NK-92 (cell line): ENCODE results near the gene VWA7.

ENCODE experiments used
- DNase-seq: peaks from one replicate; lab custom pipeline; 2025; ENCODE audit not compliant: unreplicated experiment; lab: John Stamatoyannopoulos, UW

VWA7 gene

DNA sequence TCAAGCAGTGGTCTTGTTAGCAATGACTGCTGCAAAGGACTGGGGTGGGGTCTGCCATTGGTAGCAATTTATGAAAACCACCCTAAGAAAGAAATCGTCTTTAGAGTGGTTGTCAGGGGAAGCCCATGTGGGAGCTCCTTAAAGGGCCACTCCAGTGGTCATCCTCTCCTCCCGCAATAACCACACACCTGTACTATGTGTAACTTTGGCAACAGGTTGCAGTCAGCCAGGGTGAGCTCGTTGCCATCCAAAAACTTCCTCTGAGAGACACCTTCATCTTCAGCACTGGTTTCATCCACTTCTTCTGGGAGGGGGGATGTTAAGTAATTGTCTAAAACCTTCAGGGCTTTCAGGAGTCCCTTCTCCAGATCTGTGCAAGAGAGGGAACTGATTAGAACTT, 45.1 kb downstream of the VWA7 start:
- DNase-seq = no peak

DNA sequence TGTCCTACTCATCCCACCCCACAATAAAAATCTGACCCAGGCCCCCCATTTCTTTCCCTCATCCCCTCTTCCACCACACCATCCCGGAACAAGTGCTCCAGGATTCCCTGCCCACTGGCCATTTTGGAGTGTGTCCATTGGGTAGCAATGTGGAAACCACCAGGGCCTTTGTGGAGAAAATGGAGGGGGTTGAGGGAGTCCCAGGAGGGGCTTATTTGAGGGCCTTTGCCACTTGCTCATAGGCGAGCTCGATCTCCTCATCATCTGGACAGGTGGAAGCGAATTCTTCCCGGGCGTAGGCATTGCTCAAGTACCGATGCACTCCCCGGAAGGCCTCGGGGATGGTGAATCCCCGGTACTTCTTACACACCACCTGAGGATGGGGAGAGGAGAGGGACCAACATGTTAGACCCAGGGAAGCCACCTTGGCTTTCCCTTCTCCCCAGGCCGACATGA, 46.5 kb downstream of the VWA7 start:
- DNase-seq = no peak

DNA sequence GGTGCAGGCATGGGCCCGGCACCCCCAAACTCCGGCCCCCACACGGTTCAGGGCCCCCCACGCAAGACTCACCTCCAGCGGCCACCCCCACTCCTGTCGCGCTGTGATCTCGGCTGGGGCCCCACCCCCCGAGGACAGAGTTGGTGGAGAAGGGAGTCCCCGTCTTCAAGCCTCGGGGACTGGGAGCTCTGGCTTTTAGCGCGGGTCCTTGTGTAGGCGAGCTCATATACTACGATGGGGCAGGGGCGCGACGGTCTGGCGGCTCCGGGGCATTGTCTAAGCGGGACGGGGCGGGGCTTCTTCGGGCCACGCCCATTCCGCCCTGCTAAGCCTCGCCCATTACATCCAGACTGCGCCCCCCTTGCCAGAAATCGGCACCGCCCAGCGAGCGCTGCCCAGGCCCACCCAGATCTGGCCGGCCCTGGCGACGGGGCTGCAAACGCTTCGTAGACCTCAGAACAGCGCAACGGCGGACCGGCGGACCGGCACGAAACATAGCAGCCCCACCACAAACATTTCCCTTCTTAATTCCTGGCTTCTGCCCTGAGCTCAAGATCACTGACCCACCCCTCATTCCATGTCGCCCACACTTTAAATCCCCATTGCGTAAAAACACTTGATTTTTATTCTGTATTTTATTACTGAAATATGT, 47.0 kb downstream of the VWA7 start:
- DNase-seq = no peak

DNA sequence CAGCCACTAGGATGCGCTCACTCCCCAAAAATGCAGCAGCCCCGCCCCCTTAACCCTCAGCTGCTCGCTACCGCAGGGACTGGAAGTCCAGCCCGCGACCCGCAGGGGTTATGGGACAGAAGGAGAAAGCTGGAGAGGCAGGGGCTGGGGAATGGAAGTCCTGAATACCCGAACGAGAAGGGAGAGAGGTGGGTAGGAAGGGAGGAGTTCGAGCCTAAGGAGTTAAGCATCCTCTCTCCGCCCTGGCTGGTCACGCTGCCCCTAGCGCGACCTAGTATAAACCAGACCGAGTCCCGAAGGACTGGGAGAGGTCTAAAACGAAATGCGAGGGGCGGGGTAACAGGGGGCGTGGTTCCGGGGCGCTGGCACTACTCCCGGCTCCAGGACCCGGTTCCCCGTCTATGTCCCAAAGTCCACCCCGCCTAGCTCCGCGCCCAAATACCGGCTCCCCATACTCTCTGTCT, 47.6 kb downstream of the VWA7 start:
- DNase-seq = no peak

DNA sequence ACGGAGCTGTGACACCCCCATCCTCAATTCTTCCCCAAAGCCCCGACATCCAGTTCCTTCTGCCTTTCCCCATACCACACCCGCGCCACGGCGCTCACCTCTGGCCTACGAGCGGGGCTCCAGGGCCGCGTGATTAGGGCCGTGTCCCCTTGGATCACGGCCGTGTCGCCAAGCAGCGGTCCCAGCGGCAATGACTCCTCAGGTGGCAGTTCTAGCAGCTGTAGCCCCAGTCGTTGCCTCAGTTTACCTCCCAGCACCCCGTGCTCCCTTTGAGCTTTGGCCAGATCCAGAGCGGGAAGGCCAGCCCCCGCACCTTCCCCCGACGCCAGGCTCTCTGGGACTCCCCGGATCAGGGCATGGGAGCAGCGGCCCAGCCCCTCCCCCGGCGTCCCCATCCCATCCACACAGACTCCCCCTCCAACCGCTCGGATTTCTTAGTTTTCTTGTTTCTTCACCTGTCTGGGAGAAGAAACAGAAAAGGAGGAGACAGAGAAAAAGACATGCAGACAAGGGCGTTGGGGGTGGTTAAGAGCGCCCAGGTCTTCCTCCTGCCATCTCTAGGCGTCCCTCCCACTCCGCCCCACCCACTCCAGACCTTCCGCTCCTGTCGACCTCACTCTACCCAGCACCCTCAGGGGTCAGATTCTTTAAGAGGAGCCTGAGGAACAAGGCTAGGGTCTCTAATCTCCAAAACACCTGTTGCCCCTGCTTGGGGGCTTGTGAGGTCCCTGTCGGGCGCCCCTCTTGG, 48.2 kb downstream of the VWA7 start, which contains the start of gene DDAH2:
Gene DDAH2 (minus strand): TSS at position 533 of the 748 bp plus-strand sequence. CDS start 138 bp downstream, at position 395.
- no peak for DNase-seq

DNA sequence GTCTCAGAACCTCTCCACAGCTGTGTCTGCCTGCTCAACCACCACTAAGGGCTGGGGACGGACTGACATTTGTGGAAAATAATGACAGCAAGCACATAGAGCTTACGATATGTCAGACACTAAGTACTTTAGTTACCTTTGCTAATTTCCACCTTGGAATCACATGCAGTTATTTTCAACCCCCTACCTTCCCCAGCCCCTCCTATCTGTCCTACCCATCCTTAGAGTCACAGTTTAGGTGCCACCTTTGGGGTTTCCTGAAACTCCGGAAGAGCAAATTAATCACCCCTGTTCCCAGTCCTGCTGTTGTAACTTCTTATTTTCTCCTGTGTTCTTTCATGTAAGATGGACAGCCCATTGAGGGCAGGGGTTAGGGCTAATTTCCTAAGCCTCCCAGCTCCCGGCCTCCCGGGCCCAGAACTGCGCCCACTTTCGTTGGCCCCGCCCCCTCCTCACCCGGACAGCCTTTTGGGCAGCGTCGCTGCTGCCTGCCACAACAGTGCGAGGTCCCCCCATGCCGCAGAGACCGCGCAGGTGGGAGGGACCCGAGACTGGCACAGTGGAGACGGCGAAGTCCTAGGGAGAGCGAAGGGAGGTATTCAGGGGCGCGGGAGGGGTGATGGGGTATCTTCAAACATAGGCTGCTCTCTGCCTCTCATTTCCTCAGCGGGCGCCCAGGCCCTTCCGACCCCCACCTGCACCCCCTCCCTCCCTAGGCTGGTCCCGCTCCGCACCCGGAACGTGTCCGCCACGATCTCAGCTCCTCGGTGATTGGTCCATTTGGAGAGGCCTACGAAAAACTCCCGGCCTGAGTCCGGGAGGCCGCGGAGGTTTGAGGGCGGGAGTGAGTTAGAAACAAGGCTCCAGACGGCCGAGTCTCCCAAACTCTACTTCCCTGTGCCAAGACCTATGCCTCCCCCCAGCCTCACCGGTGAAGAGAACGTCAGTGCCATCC, 49.1 kb downstream of the VWA7 start:
- DNase-seq = no peak

DNA sequence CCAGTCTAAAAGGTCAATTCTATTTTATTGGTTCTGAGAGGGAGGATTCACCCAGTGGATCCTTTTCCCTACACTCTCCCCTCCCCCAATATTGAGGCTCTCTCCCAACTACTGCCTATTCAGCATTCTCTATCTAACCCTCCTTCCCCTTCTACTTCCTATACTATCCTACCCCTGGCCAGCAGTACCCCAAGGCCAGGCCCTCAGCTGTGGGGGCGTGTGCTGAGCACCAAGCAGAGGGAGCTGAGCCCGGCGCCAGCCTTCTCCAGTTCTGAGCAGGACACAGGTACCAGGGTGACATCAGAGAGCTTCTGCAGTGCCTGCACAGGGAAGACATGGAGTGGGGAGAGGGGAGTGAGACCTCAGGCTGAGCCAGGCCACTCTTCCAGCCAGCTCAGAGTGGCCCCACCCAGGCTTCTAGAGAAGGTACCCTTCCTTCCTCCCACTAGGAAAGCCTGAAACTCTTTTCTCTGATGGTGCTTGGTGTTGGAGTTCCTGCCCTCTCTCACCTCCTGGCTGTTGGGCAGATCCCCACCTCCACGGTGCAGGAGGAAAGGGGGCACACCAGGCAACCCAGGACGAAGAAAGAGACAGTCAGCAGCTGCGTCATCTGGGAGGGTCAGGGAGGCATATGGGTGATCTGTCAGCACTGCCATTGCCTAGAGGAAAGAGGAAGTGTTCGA, 50.0 kb downstream of the VWA7 start:
- DNase-seq = no peak

DNA sequence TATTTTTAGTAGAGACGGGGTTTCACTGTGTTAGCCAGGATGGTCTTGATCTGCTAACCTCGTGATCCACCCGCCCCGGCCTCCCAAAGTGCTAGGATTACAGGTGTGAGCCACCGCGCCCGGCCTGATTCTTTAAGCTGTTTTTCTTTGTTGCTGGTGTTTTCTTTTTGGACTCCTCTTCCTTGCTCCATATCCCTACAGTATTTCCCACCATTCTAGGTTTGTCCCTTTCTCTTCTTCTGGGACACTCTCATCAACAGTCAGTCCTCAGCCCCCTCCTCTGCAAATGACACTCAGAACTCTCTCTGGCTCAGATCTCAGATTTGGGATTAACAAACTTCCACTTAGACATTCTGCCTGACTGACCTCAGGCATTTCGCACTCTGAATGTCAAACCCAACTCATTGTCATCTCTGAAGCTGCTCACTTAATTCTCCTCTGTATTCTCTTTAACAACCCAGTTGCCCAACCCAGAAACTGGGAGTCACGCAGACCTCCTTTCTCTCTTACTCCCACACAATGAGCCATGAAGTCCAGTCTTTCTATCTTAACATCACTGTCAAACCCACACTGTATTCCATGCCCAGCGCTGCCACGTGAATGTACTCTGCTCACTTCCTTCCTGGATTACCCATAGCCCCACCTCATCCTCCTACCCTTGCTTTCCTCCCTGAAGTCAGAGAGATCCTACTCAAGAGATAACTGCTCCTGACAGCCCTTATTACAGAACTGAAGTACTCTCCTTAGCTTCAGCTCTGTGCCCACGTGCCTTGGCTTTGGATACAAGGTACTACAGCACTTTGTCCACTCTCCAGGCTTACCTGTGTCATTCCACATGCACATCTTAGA, 51.4 kb downstream of the VWA7 start:
- DNase-seq = no peak

DNA sequence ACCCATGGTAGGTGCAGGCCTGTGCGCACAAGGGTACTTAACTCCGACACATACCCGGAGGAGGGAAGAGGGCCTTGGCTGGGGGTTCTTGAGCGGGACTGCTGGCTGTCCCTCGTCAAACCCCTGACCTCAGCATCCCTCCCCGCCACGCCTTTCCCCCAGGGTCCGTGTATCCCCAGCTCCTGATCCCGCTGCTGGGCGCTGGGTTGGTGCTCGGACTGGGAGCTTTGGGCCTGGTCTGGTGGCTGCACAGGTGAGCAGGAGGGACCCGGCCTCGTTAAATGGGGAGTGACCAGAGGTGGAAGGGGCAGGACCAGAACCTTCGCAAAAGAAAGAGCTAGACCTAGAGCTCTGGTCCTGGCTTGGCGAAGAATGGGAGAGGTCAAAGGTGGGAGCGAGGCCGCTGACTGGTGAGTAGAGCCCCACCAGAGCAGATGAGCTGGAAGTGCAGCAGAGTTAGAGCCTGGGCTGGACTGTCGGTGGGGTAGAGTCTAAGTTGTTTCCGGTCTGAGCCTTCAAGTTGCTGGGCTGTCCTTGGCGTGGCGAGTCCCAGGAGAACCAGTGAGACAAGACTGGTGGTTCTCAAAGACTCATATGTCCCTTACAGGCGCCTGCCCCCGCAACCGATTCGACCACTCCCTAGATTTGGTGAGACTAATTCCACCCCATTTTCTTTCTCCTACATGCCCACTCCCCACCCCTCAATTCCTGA, 53.0 kb downstream of the VWA7 start:
- DNase-seq = no peak

DNA sequence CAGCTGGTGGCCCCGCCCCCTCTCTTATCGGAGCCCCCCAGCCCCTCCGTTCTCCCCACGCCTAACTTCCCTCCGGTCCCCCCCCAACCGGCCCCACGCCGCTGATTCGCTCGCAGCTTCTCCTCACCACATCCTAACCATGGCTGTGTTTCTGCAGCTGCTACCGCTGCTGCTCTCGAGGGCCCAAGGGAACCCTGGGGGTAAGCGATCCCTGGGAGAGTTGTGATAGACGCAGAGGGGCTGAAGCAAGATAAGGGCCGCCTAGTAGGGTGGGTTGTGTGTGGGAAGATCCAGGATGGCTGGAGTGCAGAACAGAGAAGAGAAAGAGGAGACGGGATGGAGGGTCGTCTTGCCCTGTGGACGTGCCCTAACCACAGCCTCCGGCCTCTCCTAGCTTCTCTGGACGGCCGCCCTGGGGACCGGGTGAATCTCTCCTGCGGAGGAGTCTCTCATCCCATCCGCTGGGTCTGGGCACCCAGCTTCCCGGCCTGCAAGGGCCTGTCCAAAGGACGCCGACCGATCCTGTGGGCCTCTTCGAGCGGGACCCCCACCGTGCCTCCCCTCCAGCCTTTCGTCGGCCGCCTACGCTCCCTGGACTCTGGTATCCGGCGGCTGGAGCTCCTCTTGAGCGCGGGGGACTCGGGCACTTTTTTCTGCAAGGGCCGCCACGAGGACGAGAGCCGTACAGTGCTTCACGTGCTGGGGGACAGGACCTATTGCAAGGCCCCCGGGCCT, 53.7 kb downstream of the VWA7 start, which contains the start of gene MPIG6B:
Gene MPIG6B (plus strand): TSS at position 129 of the 735 bp plus-strand sequence. CDS start 11 bp downstream, at position 140.
- DNase-seq = no peak

DNA sequence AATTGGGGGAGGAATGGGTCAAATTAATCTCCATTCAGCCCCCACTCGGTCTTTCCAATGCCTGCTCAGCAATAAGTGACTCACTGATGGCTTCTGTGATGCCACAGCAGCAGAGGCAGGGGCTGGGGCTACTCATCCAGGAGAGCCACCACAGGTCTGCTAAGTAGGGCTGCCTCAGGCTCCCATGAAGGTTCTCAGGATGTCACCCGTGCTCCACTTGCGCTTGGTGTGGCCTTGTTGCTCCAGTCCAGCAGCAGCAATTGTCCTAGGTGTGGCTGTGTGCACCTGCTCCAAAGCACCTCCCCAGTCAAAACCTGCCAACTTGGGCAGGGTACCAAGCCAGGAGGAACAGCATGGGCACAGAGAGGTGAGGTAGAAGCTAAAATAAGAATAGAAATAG, 55.0 kb downstream of the VWA7 start:
- no peak for DNase-seq

DNA sequence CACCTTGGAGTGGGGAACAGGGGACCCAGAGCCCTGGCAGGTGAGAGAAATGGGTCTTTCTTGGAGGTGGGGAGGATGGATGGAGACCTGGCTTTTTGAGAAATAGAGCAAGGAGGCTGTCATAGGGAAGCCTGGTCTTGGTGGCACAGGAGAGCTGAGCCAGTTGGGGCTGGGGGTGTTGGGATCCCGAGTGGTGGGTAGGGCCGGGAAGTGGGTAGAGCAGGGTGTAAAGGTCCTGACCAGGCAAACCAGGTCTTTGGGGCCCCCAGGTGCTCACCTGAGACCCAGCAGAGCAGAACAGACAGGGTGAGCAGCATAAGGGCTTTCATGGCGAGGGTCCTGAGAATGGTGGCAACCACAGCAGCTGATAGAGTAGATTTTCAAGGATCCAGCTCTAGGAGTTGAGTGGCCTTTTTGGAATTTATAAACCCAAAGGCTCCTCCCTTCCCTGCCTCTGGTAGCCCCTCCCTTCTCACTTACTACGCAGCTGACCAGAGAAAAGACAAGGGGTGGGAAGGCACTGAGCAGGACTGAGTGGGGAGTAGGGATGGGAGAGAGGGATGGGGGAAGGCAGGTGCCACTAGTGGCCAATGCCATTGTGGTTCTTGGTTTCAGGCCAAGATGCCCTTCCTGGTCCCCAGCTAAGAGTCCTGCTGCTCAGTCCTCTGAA, 55.6 kb downstream of the VWA7 start, which contains the start of gene LY6G6C:
Gene LY6G6C (minus strand): TSS at position 396 of the 670 bp plus-strand sequence. CDS start 67 bp downstream, at position 329.
- DNase-seq = no peak

DNA sequence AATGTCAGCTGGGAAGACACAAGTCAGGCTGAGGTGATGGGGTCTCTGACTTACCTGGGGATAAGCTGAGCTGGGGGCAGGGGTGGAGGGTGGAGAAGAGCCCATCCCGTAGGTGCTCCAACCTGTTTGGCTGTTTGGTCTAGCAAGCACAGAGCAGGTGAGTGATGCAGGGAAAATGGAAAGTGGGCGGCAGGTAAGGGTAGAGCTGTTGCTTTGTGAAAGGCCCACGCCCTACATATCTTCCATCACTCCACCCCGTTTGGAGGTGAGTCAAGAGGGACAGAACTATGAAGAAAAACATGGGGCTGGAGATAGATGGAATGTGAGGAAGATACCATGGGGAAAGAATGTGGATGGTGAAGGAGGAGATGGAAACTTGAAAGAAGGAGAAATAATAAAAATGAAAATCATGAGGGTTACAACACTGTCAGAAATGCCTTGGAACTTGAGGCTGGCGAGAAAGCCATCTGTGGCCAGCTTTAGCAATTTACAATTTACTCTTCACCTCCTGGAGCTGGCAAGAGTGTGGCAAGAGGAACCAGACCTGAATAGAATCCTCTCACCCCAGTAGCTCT, 56.8 kb downstream of the VWA7 start:
- no peak for DNase-seq

DNA sequence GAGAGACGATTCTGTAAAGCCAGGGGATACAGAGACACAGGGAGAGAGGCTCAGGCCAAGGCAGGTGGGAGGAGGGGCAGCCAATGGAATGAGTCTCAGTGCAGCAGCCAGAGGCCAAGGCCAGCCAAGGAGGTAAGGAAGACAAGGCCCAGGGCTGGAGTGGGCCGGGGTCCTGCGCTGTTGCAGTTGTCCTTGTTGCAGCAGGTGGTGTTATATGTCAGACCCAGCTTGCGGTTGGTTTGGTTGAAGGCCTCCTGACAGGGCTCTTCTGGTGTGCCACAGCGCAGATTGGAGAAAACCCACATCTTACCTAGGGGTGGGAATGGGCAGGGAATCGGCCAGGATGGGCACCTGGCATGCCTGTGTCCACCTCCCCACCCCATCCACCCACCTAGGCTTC, 58.1 kb downstream of the VWA7 start:
- no peak for DNase-seq

DNA sequence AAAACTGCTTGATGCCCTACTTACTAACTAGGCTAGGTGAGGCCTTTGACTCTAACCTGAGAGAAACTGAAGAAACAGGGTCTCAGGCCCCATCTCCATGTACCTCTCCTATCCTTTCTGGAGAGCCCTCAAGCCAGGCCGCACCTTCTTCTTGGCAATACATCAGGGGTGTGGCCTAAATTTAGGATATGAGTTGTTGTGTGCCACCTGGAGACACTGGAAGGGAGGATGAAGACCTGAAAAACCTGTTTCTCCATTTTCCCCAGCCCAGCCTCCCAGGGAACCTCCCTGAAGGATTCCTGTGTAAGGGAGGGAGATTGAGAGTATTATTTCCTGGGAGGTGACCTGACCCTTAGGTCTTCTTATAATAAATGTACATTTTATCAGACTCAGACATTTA, 58.9 kb downstream of the VWA7 start:
- DNase-seq = no peak

DNA sequence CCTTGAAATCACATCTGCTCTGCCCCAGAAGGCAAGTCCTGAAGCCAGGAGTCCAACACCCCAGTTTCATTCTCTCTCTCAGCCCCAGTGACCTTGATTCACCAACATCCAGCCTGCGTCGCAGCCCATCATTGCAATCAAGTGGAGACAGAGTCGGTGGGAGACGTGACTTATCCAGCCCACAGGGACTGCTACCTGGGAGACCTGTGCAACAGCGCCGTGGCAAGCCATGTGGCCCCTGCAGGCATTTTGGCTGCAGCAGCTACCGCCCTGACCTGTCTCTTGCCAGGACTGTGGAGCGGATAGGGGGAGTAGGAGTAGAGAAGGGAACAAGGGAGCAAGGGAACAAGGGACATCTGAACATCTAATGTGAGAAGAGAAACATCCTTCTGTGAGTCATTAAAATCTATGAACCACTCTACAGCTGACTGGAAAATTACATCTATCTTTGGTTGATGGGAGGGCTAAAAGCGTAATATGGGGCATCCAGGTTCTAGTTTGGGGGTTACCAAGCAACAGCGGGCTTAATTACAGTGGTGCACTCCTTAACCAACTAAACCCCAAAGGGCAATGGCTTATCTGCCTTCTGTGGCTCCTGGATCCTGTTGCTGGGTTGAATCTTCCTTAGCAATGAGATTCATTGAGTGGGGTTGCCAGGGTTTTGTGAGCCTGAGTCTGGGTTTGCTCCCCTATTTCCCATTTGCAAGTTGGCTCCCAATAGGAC, 59.5 kb downstream of the VWA7 start:
- no peak for DNase-seq
